Activated naive CD4-positive, alpha-beta T cell treated with Interleukin-2 at 50 U/mL for 16 hours (primary cell): ENCODE results near the gene CACYBP.

Source experiments
- DNase-seq: peaks from one replicate; pipeline ENCODE4 v3.0.0-alpha.2; 2020

The CACYBP gene

GRCh38 chr1:174975764-174976163 lies 24.0 kb upstream of the CACYBP start:
- DNase-seq: no peak

- DNase-seq: no peak
These were observed 23.2 kb upstream of the CACYBP start for GRCh38 chr1:174976436-174977108.

GRCh38 chr1:174982971-174983689 lies 16.6 kb upstream of the CACYBP start:
- DNase-seq: no peak

- no peak for DNase-seq
These were observed 14.8 kb upstream of the CACYBP start for GRCh38 chr1:174984952-174985351.

- no peak for DNase-seq
These were observed 11.2 kb upstream of the CACYBP start for GRCh38 chr1:174988539-174988938.

- DNase-seq: no peak
These were observed 10.8 kb upstream of the CACYBP start for GRCh38 chr1:174988986-174989385.

- DNase-seq: no peak
These were observed 10.1 kb upstream of the CACYBP start for GRCh38 chr1:174989536-174990220.

GRCh38 chr1:174990382-174990999 lies 9.3 kb upstream of the CACYBP start:
- no peak for DNase-seq

- DNase-seq: no peak
These were observed 8.3 kb upstream of the CACYBP start for GRCh38 chr1:174991473-174991872.

- no peak for DNase-seq
These were observed 4.6 kb upstream of the CACYBP start for GRCh38 chr1:174995121-174995520.

GRCh38 chr1:174995916-174996315 lies 3.8 kb upstream of the CACYBP start:
- DNase-seq: no peak

GRCh38 chr1:174996476-174996875 lies 3.3 kb upstream of the CACYBP start:
- DNase-seq: no peak

- no peak for DNase-seq
These were observed 2.7 kb upstream of the CACYBP start for GRCh38 chr1:174997041-174997440.

GRCh38 chr1:174998569-174999215 lies 1.1 kb upstream of the CACYBP start:
- DNase-seq: peak; percentile 41

GRCh38 chr1:174999216-174999935 lies 371 bp upstream of the CACYBP start:
- DNase-seq: peak; percentile 88

GRCh38 chr1:175000697-175001187 lies 995 bp downstream of the CACYBP start:
- no peak for DNase-seq

- no peak for DNase-seq
These were observed 3.3 kb downstream of the CACYBP start for GRCh38 chr1:175002910-175003517.

- no peak for DNase-seq
These were observed 3.8 kb downstream of the CACYBP start for GRCh38 chr1:175003521-175003920.

GRCh38 chr1:175005085-175005783 lies 5.5 kb downstream of the CACYBP start:
- DNase-seq: no peak

- DNase-seq: no peak
These were observed 9.8 kb downstream of the CACYBP start for GRCh38 chr1:175009532-175009931.

GRCh38 chr1:175013445-175013844 lies 13.7 kb downstream of the CACYBP start:
- DNase-seq: no peak
